Measurements from ENCODE around the gene MGLL. TPM values are rescaled to one million over a fixed set of nuclear protein-coding genes. Genes with fewer than 3 reads are reported as not detected.

Gene MGLL
- total RNA-seq, 1 donor from 2014 or later: 27.3 TPM

DNA sequence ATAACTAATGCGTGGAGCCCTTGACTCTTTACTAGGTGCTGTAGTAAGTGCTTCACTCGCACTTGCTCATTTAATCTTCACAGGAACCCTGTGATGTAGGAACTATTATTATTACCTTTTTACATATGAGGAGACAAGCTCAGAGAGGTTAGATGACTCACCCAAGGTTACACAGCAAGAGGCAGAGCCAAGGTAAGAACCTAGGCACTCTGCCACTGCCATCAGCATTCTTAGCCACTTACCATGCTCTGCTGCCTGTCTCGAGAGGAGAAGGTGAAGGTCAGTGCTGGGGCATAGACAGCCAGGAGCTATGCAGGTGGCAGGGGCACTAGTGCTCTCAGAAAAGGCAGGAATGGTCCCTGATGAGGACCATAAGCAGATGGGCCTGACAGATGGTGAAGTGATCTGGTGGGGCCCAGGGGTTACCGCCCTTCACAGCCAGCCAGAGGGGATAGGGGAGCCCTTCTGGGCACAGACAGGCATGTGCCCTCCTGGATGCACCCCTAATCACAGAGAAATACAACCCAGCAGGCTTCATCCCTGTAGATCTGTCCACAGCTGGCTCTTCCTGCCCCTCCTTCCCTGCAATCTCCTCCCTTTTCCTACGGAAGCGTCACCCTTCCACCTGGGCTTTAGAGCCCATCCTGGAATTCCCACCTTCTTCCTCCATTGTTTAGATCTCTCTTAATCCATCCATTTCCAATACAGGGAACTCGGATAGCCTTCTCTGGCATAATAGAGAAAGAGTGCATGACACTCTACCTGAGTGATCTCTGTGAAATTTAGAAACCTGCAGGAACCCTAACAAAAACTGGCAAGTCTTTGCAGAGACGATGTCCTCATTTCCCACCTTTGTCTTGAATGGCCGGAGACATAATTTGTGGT is 122.7 kb downstream of the MGLL start:
- Histone ChIP-seq H3K36me3 (ENCODE audit: insufficient read depth, low read length) (no peaks in the 10 kb centered on the region), H3K79me2 (ENCODE audit: insufficient read depth, low read length) (no peaks in the 10 kb centered on the region), H3K4me2 (ENCODE audit: low read length) (no peak overlapping the region), H3K4me3 (ENCODE audit: insufficient read depth, low read depth, low read length) (no peak overlapping the region), H3K27ac (ENCODE audit: low read depth, low read length) (no peak overlapping the region), H3K27me3 (ENCODE audit: insufficient read depth, low read length) (no peaks in the 10 kb centered on the region), H3K4me1 (ENCODE audit: insufficient read depth, low read length) (peaks cover 30% of the 10 kb centered on the region), H3K9ac (ENCODE audit: low read length) (no peak overlapping the region), H2AFZ (ENCODE audit: low read depth, low read length) (no peak overlapping the region), H3K9me3 (ENCODE audit: insufficient read depth, low read depth, low read length) (no peaks in the 10 kb centered on the region), H4K20me1 (ENCODE audit: insufficient read depth, low read length) (no peaks in the 10 kb centered on the region)
- TF ChIP-seq EZH2 (IDR thresholded peaks at IDR 0.05; ENCODE audit: insufficient read depth, low read length): no peak
- TF ChIP-seq, protein P1, sequence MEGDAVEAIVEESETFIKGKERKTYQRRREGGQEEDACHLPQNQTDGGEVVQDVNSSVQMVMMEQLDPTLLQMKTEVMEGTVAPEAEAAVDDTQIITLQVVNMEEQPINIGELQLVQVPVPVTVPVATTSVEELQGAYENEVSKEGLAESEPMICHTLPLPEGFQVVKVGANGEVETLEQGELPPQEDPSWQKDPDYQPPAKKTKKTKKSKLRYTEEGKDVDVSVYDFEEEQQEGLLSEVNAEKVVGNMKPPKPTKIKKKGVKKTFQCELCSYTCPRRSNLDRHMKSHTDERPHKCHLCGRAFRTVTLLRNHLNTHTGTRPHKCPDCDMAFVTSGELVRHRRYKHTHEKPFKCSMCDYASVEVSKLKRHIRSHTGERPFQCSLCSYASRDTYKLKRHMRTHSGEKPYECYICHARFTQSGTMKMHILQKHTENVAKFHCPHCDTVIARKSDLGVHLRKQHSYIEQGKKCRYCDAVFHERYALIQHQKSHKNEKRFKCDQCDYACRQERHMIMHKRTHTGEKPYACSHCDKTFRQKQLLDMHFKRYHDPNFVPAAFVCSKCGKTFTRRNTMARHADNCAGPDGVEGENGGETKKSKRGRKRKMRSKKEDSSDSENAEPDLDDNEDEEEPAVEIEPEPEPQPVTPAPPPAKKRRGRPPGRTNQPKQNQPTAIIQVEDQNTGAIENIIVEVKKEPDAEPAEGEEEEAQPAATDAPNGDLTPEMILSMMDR (IDR thresholded peaks at IDR 0.05; ENCODE audit: insufficient read depth, low read depth, low read length): no peak
- FAIRE-seq (no peak), DNase-seq (ENCODE audit: low read depth) (peak; percentile 39)
- Mint-ChIP-seq H3K36me3 (ENCODE audit: low read depth, unreplicated experiment) (peaks cover 14% of the 10 kb centered on the region), H3K27ac (ENCODE audit: unreplicated experiment) (no peak overlapping the region), H3K27me3 (ENCODE audit: low read depth, unreplicated experiment) (no peaks in the 10 kb centered on the region), H3K9me3 (ENCODE audit: unreplicated experiment) (peaks cover 10% of the 10 kb centered on the region), H3K4me3 (ENCODE audit: unreplicated experiment) (no peak overlapping the region), H3K4me1 (ENCODE audit: low read depth, unreplicated experiment) (peaks cover 7% of the 10 kb centered on the region)

DNA sequence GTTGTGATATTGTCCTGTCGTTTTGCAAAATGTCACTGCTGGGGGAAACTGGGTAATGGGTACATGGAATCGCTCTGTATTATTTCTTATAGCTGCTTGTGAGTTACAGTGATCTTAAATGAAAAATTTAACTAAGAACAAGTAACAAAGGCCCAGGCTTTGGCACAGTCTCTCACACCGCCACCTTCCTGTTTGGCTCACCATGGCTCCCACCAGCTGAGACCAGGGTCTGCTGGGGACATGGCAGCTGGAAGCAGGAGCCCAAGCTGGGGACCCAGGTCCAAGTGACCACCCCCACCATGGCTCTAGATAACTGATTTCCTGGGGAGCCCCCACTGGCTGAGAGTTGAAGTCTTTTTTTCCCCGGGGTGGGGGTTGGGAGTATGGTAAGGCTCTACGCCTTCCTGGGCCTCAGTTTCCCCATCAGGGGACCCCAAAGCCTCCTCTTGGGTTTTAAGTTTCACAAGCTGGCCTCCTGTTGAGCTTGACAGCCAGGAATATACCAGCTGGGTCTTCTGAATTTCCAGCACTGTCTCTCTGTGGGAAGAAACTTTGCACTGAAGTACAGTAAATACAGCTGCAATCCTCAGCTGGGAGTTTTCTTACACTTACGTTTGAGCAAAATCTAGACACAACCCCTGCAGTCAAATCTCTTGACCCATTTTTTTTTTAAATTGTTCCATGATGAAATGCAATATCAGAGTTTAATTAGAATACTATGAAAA is 123.5 kb downstream of the MGLL start:
- no peak overlapping the region for H3K9ac ChIP-seq (ENCODE audit: low read length)
- no peak overlapping the region for H3K27ac Mint-ChIP-seq (ENCODE audit: unreplicated experiment)

More for the DNA sequence above, 123.5 kb downstream of the MGLL start:
- Histone ChIP-seq H2AFZ (ENCODE audit: low read depth, low read length) (no peak overlapping the region), H3K36me3 (ENCODE audit: insufficient read depth, low read length) (no peaks in the 10 kb centered on the region), H3K27me3 (ENCODE audit: insufficient read depth, low read length) (no peaks in the 10 kb centered on the region), H3K4me1 (ENCODE audit: insufficient read depth, low read length) (peaks cover 30% of the 10 kb centered on the region), H3K27ac (ENCODE audit: low read depth, low read length) (no peak overlapping the region), H3K9me3 (ENCODE audit: insufficient read depth, low read depth, low read length) (no peaks in the 10 kb centered on the region), H4K20me1 (ENCODE audit: insufficient read depth, low read length) (no peaks in the 10 kb centered on the region), H3K79me2 (ENCODE audit: insufficient read depth, low read length) (no peaks in the 10 kb centered on the region), H3K4me2 (ENCODE audit: low read length) (no peak overlapping the region), H3K4me3 (ENCODE audit: insufficient read depth, low read depth, low read length) (no peak overlapping the region)
- Mint-ChIP-seq H3K27me3 (ENCODE audit: low read depth, unreplicated experiment) (no peaks in the 10 kb centered on the region), H3K36me3 (ENCODE audit: low read depth, unreplicated experiment) (peaks cover 9% of the 10 kb centered on the region), H3K4me1 (ENCODE audit: low read depth, unreplicated experiment) (peaks cover 7% of the 10 kb centered on the region), H3K9me3 (ENCODE audit: unreplicated experiment) (peaks cover 4% of the 10 kb centered on the region), H3K4me3 (ENCODE audit: unreplicated experiment) (no peak overlapping the region)
- FAIRE-seq (no peak), DNase-seq (ENCODE audit: low read depth) (no peak)
- TF ChIP-seq EZH2 (IDR thresholded peaks at IDR 0.05; ENCODE audit: insufficient read depth, low read length): no peak
- TF ChIP-seq, protein P1 (IDR thresholded peaks at IDR 0.05; ENCODE audit: insufficient read depth, low read depth, low read length): no peak
